Measurements from ENCODE around the gene NFX1.

- TF ChIP-seq CTCF (IDR thresholded peaks at IDR 0.05; ENCODE audit: poor library complexity) = no peak
- no peak for TF ChIP-seq EZH2 (IDR thresholded peaks at IDR 0.05; ENCODE audit: borderline replicate concordance)
Measured at GRCh38 chr9:33244137-33244784, 46.1 kb upstream of the NFX1 start.

All from hepatocyte (in vitro differentiated cells).